ENCODE measurements around the gene SALL1.

The SALL1 gene

GRCh38 chr16:51111759-51112158, 39.3 kb downstream of the SALL1 start:
- DNase-seq (ENCODE audit: low spot score): no peak

GRCh38 chr16:51110700-51111157, 40.3 kb downstream of the SALL1 start:
- no peak for DNase-seq (ENCODE audit: low spot score)

GRCh38 chr16:51109173-51109572, 41.9 kb downstream of the SALL1 start:
- no peak for DNase-seq (ENCODE audit: low spot score)

GRCh38 chr16:51107742-51108141, 43.3 kb downstream of the SALL1 start:
- DNase-seq (ENCODE audit: low spot score): no peak

GRCh38 chr16:51106535-51106934, 44.5 kb downstream of the SALL1 start:
- no peak for DNase-seq (ENCODE audit: low spot score)

- DNase-seq (ENCODE audit: low spot score): no peak
These were observed 47.5 kb downstream of the SALL1 start for GRCh38 chr16:51103590-51103989.

- DNase-seq (ENCODE audit: low spot score): no peak
These were observed 53.3 kb downstream of the SALL1 start for GRCh38 chr16:51097729-51098128.

- no peak for DNase-seq (ENCODE audit: low spot score)
These were observed 55.0 kb downstream of the SALL1 start for GRCh38 chr16:51095890-51096626.

GRCh38 chr16:51095084-51095881, 55.8 kb downstream of the SALL1 start:
- DNase-seq (ENCODE audit: low spot score): no peak

- no peak for DNase-seq (ENCODE audit: low spot score)
These were observed 57.3 kb downstream of the SALL1 start for GRCh38 chr16:51093726-51094280.

All from AG08395 (cell line).